ENCODE measurements around the gene ERG.

ERG gene

DNA sequence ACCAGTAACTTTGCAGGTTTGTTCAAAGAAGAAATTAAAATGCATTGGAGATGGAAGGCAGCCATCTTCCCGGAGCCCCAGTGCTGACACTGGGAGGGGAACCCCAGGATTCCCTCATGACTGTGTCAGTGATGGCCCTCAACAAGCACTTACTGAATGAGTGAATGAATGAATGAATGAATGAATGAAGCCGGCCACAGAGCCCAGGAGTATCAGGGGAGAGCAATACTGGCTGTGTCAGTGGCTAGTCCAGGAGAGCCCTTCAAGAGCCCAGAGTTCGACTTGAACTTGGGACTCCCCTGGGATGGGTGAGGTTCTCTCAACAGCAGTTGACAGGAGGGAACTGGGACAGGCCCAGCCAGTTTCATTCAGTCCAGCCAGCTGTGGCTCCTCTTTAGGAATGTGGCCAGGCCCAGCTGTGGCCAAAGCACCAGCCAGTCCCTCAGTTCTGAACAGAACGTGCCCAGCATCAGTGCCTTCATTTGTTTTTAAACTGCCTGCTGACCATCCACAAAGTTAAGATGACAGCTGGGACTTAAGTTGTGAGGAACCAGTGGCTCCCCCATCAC lies 9.2 kb upstream of the ERG start:
- no peak for DNase-seq
- no peak overlapping the region for H3K27ac Mint-ChIP-seq
- H3K9me3 Mint-ChIP-seq: no peaks in the 10 kb centered on the region
- H3K4me1 Mint-ChIP-seq (ENCODE audit: low read depth): peaks cover 6% of the 10 kb centered on the region
- H3K36me3 Mint-ChIP-seq (ENCODE audit: low read depth): no peaks in the 10 kb centered on the region
- no peak overlapping the region for H3K4me3 Mint-ChIP-seq
- H3K27me3 Mint-ChIP-seq: peaks cover 43% of the 10 kb centered on the region

DNA sequence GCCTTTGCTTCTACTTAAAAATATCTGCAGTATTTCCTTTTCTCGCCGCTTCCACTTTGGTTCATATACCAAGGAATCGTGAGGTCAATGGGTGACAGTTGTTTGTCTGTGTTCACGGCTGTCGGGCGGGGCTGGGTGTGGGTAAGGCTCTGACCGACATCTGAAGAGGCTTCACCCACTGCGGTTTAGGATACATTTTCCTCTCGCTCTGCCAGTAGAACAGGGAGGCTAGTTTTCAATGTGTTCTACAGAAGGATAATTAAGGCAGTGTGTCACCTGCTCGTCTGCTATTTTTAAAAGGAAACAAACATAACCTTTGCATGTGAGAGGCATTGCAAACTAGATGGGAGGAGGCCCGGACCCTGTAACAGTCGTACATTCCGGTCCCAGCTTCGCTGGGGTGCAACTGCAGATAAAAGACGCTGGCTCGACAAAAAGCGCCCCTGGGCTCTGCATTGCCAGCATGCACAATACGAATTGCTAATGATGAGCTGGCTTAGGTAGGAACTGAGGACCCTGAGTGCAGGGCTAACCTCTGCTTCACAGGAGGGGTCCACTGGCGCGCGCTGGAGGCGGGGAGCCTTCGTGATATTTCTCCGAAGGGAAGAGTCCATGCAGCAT lies 8.5 kb upstream of the ERG start:
- peaks cover 6% of the 10 kb centered on the region for H3K4me1 Mint-ChIP-seq (ENCODE audit: low read depth)
- no peak for DNase-seq
- H3K36me3 Mint-ChIP-seq (ENCODE audit: low read depth): no peaks in the 10 kb centered on the region
- no peak overlapping the region for H3K4me3 Mint-ChIP-seq
- H3K27me3 Mint-ChIP-seq: peaks cover 43% of the 10 kb centered on the region
- no peaks in the 10 kb centered on the region for H3K9me3 Mint-ChIP-seq
- no peak overlapping the region for H3K27ac Mint-ChIP-seq

- Mint-ChIP-seq H3K27me3 (peaks cover 47% of the 10 kb centered on the region), H3K9me3 (no peaks in the 10 kb centered on the region), H3K4me1 (ENCODE audit: low read depth) (peaks cover 6% of the 10 kb centered on the region), H3K4me3 (no peak overlapping the region), H3K27ac (no peak overlapping the region), H3K36me3 (ENCODE audit: low read depth) (no peaks in the 10 kb centered on the region)
- no peak for DNase-seq
Observed at GRCh38 chr21:38505654-38506523, 7.6 kb upstream of the ERG start.

- Mint-ChIP-seq H3K4me1 (ENCODE audit: low read depth) (peaks cover 6% of the 10 kb centered on the region), H3K27ac (no peak overlapping the region), H3K9me3 (no peaks in the 10 kb centered on the region), H3K36me3 (ENCODE audit: low read depth) (no peaks in the 10 kb centered on the region), H3K27me3 (peaks cover 54% of the 10 kb centered on the region), H3K4me3 (no peak overlapping the region)
- DNase-seq: no peak
Observed at GRCh38 chr21:38504066-38504465, 5.8 kb upstream of the ERG start.

- no peaks in the 10 kb centered on the region for H3K9me3 Mint-ChIP-seq
- H3K4me3 Mint-ChIP-seq: no peak overlapping the region
- no peaks in the 10 kb centered on the region for H3K36me3 Mint-ChIP-seq (ENCODE audit: low read depth)
- H3K27ac Mint-ChIP-seq: no peak overlapping the region
- DNase-seq: no peak
- H3K4me1 Mint-ChIP-seq (ENCODE audit: low read depth): peaks cover 9% of the 10 kb centered on the region
- H3K27me3 Mint-ChIP-seq: peaks cover 54% of the 10 kb centered on the region
Observed at GRCh38 chr21:38503583-38503982, 5.3 kb upstream of the ERG start.

DNA sequence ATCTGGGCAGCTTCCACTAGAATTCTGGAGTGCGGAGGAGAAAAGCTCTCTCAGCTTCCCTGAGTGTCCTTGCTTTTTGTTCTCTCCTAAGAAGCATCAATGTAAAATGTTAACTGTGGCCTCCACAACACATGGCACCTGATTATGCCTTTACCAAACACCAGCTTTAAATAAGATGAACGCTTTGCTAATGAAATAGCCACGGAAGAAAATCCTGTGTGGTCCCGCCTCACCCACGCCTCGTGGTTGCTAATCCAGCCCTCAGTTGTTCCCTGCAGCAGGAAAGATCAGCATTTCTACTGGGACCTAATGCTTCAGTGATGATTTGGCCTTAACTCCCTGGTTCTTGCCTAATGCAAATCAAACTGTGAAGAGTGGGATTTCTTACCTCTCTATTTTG lies 1.8 kb upstream of the ERG start:
- Mint-ChIP-seq H3K4me3 (no peak overlapping the region), H3K27ac (no peak overlapping the region), H3K27me3 (peaks cover 60% of the 10 kb centered on the region), H3K4me1 (ENCODE audit: low read depth) (peaks cover 5% of the 10 kb centered on the region), H3K36me3 (ENCODE audit: low read depth) (no peaks in the 10 kb centered on the region), H3K9me3 (no peaks in the 10 kb centered on the region)
- no peak for DNase-seq

- Mint-ChIP-seq H3K27me3 (peaks cover 63% of the 10 kb centered on the region), H3K36me3 (ENCODE audit: low read depth) (no peaks in the 10 kb centered on the region), H3K4me1 (ENCODE audit: low read depth) (peaks cover 5% of the 10 kb centered on the region)
Observed at GRCh38 chr21:38499296-38499695, 1.0 kb upstream of the ERG start.

GRCh38 chr21:38496224-38496623 lies 2.1 kb downstream of the ERG start:
- no peaks in the 10 kb centered on the region for H3K9me3 Mint-ChIP-seq
- H3K4me1 Mint-ChIP-seq (ENCODE audit: low read depth): peaks cover 5% of the 10 kb centered on the region
- no peak overlapping the region for H3K4me3 Mint-ChIP-seq
- H3K36me3 Mint-ChIP-seq (ENCODE audit: low read depth): no peaks in the 10 kb centered on the region
- no peak for DNase-seq
- peaks cover 75% of the 10 kb centered on the region for H3K27me3 Mint-ChIP-seq
- no peak overlapping the region for H3K27ac Mint-ChIP-seq

More at GRCh38 chr21:38499296-38499695, 1.0 kb upstream of the ERG start:
- H3K9me3 Mint-ChIP-seq: no peaks in the 10 kb centered on the region
- no peak overlapping the region for H3K4me3 Mint-ChIP-seq
- no peak for DNase-seq
- no peak overlapping the region for H3K27ac Mint-ChIP-seq

GRCh38 chr21:38495696-38496095 lies 2.6 kb downstream of the ERG start:
- Mint-ChIP-seq H3K27me3 (peaks cover 79% of the 10 kb centered on the region), H3K36me3 (ENCODE audit: low read depth) (no peaks in the 10 kb centered on the region), H3K4me3 (no peak overlapping the region), H3K9me3 (no peaks in the 10 kb centered on the region), H3K27ac (no peak overlapping the region), H3K4me1 (ENCODE audit: low read depth) (peaks cover 5% of the 10 kb centered on the region)
- DNase-seq: no peak

DNA sequence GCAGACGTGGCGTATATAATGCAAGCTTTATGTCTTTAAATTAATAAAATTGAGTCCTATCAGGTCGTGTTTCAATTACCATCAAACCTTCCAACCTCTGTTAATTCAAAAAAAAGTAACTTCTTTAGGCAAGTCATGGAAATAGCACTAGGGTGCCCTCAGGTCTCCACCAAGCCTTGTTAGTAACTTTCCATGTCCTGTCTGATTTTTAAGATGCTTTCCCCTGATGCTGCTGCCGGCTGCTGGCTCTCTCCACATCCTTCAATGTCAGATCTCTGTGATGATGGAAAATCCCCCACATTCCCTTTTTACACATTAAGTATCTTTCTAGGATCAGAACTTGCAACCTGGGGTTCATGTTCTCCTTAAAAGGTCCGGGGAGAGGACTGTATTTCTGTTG lies 3.0 kb downstream of the ERG start:
- H3K4me3 Mint-ChIP-seq: no peak overlapping the region

GRCh38 chr21:38494703-38495102 lies 3.6 kb downstream of the ERG start:
- H3K4me3 Mint-ChIP-seq: no peak overlapping the region
- H3K27me3 Mint-ChIP-seq: peaks cover 77% of the 10 kb centered on the region
- H3K27ac Mint-ChIP-seq: no peak overlapping the region
- no peak for DNase-seq
- H3K4me1 Mint-ChIP-seq (ENCODE audit: low read depth): peaks cover 5% of the 10 kb centered on the region
- H3K36me3 Mint-ChIP-seq (ENCODE audit: low read depth): no peaks in the 10 kb centered on the region
- no peaks in the 10 kb centered on the region for H3K9me3 Mint-ChIP-seq

More for the DNA sequence above, 3.0 kb downstream of the ERG start:
- no peak for DNase-seq
- H3K9me3 Mint-ChIP-seq: no peaks in the 10 kb centered on the region
- H3K36me3 Mint-ChIP-seq (ENCODE audit: low read depth): no peaks in the 10 kb centered on the region
- H3K27me3 Mint-ChIP-seq: peaks cover 79% of the 10 kb centered on the region
- H3K27ac Mint-ChIP-seq: no peak overlapping the region
- peaks cover 5% of the 10 kb centered on the region for H3K4me1 Mint-ChIP-seq (ENCODE audit: low read depth)

DNA sequence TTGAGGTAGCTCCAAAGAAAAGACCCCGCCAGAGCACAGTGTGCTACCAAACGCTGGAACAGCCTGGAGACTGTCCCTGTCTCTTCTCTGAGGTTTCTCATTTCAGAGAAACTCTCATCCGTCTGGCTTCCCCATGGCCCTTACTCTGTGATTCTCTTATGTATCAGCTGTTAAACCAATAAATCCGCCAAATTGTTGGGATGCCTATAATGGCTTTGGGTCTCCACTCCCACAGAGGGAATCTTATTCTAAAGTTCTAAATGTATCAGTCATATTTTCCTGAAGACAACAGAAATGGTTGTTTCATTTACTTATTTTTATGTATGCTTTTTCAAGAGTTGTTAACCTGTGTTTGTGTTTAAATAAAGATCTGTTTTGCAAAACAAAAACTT lies 4.0 kb downstream of the ERG start:
- Mint-ChIP-seq H3K27ac (no peak overlapping the region), H3K27me3 (peaks cover 77% of the 10 kb centered on the region), H3K9me3 (no peaks in the 10 kb centered on the region), H3K36me3 (ENCODE audit: low read depth) (no peaks in the 10 kb centered on the region), H3K4me1 (ENCODE audit: low read depth) (peaks cover 5% of the 10 kb centered on the region), H3K4me3 (no peak overlapping the region)
- DNase-seq: no peak

GRCh38 chr21:38493549-38494250 lies 4.6 kb downstream of the ERG start:
- no peak for DNase-seq
- Mint-ChIP-seq H3K36me3 (ENCODE audit: low read depth) (no peaks in the 10 kb centered on the region), H3K4me3 (no peak overlapping the region), H3K4me1 (ENCODE audit: low read depth) (peaks cover 1% of the 10 kb centered on the region), H3K27me3 (peaks cover 76% of the 10 kb centered on the region), H3K9me3 (no peaks in the 10 kb centered on the region), H3K27ac (no peak overlapping the region)

GRCh38 chr21:38492007-38492406 lies 6.3 kb downstream of the ERG start:
- no peaks in the 10 kb centered on the region for H3K9me3 Mint-ChIP-seq
- H3K36me3 Mint-ChIP-seq (ENCODE audit: low read depth): no peaks in the 10 kb centered on the region
- H3K4me3 Mint-ChIP-seq: no peak overlapping the region
- peaks cover 72% of the 10 kb centered on the region for H3K27me3 Mint-ChIP-seq
- H3K27ac Mint-ChIP-seq: no peak overlapping the region
- DNase-seq: no peak
- H3K4me1 Mint-ChIP-seq (ENCODE audit: low read depth): no peaks in the 10 kb centered on the region
